Trophoblast cell (in vitro differentiated cells and primary cell): Measurements from ENCODE around the gene MED13L.

Experiments
- DNase-seq, 2 donors: peaks; one replicate each; pipeline ENCODE4 v3.0.0-alpha.2; 2016
- H2AFZ ChIP-seq: 2 replicates; pipeline ENCODE4 v1.6.1; 2013; ENCODE audit warnings: low read length, moderate library complexity, mild to moderate bottlenecking; ENCODE audit not compliant: insufficient read depth, poor library complexity
- H2AK5ac ChIP-seq: 2 replicates; pipeline ENCODE4 v1.6.1; 2013; ENCODE audit warnings: mild to moderate bottlenecking, low read length
- H2BK120ac ChIP-seq: 2 replicates; pipeline ENCODE4 v1.6.1; 2013; ENCODE audit warnings: low read length, mild to moderate bottlenecking, moderate library complexity; ENCODE audit not compliant: insufficient read depth, poor library complexity
- H2BK12ac ChIP-seq: 2 replicates; pipeline ENCODE4 v1.6.1; 2013; ENCODE audit warnings: mild to moderate bottlenecking, low read length, moderate library complexity
- H2BK5ac ChIP-seq: 2 replicates; pipeline ENCODE4 v1.6.1; 2013; ENCODE audit warnings: low read length, low read depth, moderate library complexity, mild to moderate bottlenecking; ENCODE audit not compliant: poor library complexity
- H3K14ac ChIP-seq: 2 replicates; pipeline ENCODE4 v1.6.1; 2013; ENCODE audit warnings: mild to moderate bottlenecking, low read length
- H3K18ac ChIP-seq: 2 replicates; pipeline ENCODE4 v1.6.1; 2013; ENCODE audit warnings: mild to moderate bottlenecking, low read length
- H3K23ac ChIP-seq: 2 replicates; pipeline ENCODE4 v1.6.1; 2013; ENCODE audit warnings: low read length
- H3K27ac ChIP-seq: 2 replicates; pipeline ENCODE4 v1.5.1; 2013; ENCODE audit warnings: low read depth, mild to moderate bottlenecking, inconsistent platforms, low read length, moderate library complexity
- H3K27me3 ChIP-seq: 2 replicates; pipeline ENCODE4 v1.6.1; 2013; ENCODE audit warnings: inconsistent platforms, mild to moderate bottlenecking, low read length, moderate library complexity; ENCODE audit not compliant: insufficient read depth
- H3K36me3 ChIP-seq, 2 experiments: 1 replicate in 1 of 2; 2 replicates in 1 of 2; pipeline ENCODE4 v1.6.1; 2013; ENCODE audit warnings: low read length in 2 of 2, mild to moderate bottlenecking in 2 of 2, moderate library complexity in 1 of 2; ENCODE audit not compliant: insufficient read depth in 2 of 2, control insufficient read depth in 1 of 2
- H3K4ac ChIP-seq: 2 replicates; pipeline ENCODE4 v1.6.1; 2013; ENCODE audit warnings: low read depth, mild to moderate bottlenecking, low read length, moderate library complexity
- H3K4me1 ChIP-seq, 2 experiments: 1 replicate in 1 of 2; 2 replicates in 1 of 2; pipeline ENCODE4 v1.6.1; 2013; ENCODE audit warnings: low read length in 2 of 2, mild to moderate bottlenecking in 2 of 2, moderate library complexity in 1 of 2; ENCODE audit not compliant: insufficient read depth in 2 of 2, control insufficient read depth in 1 of 2
- H3K4me2 ChIP-seq: 2 replicates; pipeline ENCODE4 v1.6.1; 2013; ENCODE audit warnings: inconsistent platforms, mild to moderate bottlenecking, low read length, moderate library complexity
- H3K4me3 ChIP-seq: 2 replicates; pipeline ENCODE4 v1.5.1; 2013; ENCODE audit warnings: mild to moderate bottlenecking, low read depth, low read length, inconsistent platforms
- H3K79me1 ChIP-seq: one replicate; pipeline ENCODE4 v1.6.1; 2013; ENCODE audit warnings: low read length
- H3K79me2 ChIP-seq: 2 replicates; pipeline ENCODE4 v1.6.1; 2013; ENCODE audit warnings: low read length, mild to moderate bottlenecking; ENCODE audit not compliant: control insufficient read depth, insufficient read depth, poor library complexity
- H3K9ac ChIP-seq: 2 replicates; pipeline ENCODE4 v1.6.1; 2013; ENCODE audit warnings: mild to moderate bottlenecking, low read length
- H3K9me3 ChIP-seq: 2 replicates; pipeline ENCODE4 v1.6.1; 2013; ENCODE audit warnings: low read depth, mild to moderate bottlenecking, control low read depth, inconsistent platforms, low read length; ENCODE audit not compliant: insufficient read depth
- H4K12ac ChIP-seq: 2 replicates; pipeline ENCODE4 v1.6.1; 2013; ENCODE audit warnings: low read depth, mild to moderate bottlenecking, low read length, moderate library complexity
- H4K8ac ChIP-seq: 2 replicates; pipeline ENCODE4 v1.6.1; 2013; ENCODE audit warnings: low read depth, mild to moderate bottlenecking, low read length, moderate library complexity
- H4K91ac ChIP-seq: one replicate; pipeline ENCODE4 v1.6.1; 2013; ENCODE audit warnings: low read depth, mild to moderate bottlenecking, low read length, moderate library complexity
- WGBS: extraction: QIAGEN DNeasy Blood & Tissue Kit; methylation state at CpG from one replicate; pipeline ENCODE4 v1.1.7; 2013; ENCODE audit warnings: missing lambda C conversion rate; ENCODE audit not compliant: insufficient read length, insufficient coverage; ENCODE audit errors: extremely low coverage; 5-methylcytosine and 5-hydroxymethylcytosine counted together

The MED13L gene

DNA sequence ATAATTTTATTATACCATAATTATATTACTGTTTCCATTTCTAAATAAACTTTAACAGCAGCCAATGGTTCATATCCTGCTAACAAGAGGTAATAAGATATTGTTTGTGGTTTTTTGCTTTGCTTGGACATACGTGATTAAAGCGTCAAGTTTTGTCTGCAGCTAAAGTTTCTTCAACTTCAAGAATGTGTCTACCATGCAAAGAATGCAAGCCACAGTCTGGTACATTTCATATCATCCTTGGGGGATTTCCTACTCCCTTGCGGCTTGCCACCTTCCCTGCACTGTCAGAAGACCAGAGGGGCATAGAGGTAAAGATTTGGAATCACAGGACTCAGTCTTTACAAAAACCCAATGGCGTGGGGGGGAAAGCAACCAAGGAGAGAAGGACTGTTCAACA lies 125.2 kb downstream of the MED13L start:
- no peak overlapping the region for H2BK5ac ChIP-seq
- H3K4me2 ChIP-seq, result no peak overlapping the region
- H3K79me1 ChIP-seq, result no peaks in the 10 kb centered on the region
- no peaks in the 10 kb centered on the region for H3K27me3 ChIP-seq
- H3K9me3 ChIP-seq, result no peaks in the 10 kb centered on the region
- H2BK120ac ChIP-seq, result no peak overlapping the region
- no peak overlapping the region for H4K91ac ChIP-seq
- no peak overlapping the region for H2BK12ac ChIP-seq
- H3K18ac ChIP-seq, result no peak overlapping the region
- H3K14ac ChIP-seq, result no peak overlapping the region
- no peaks in the 10 kb centered on the region for H3K36me3 ChIP-seq
- no peak overlapping the region for H3K4ac ChIP-seq
- H3K4me1 ChIP-seq, result peaks cover 10 to 11% of the 10 kb centered on the region in 2 experiments
- peaks cover 4% of the 10 kb centered on the region for H3K79me2 ChIP-seq
- H2AK5ac ChIP-seq, result no peak overlapping the region
- WGBS, result no CpG with 5 or more reads among the region's 4 CpGs
- no peak overlapping the region for H3K9ac ChIP-seq
- no peak overlapping the region for H4K8ac ChIP-seq
- DNase-seq, result peak; percentile 59 to 81
- no peak overlapping the region for H4K12ac ChIP-seq
- H3K23ac ChIP-seq, result no peak overlapping the region
- no peak overlapping the region for H3K27ac ChIP-seq
- no peak overlapping the region for H2AFZ ChIP-seq
- H3K4me3 ChIP-seq, result no peak overlapping the region

DNA sequence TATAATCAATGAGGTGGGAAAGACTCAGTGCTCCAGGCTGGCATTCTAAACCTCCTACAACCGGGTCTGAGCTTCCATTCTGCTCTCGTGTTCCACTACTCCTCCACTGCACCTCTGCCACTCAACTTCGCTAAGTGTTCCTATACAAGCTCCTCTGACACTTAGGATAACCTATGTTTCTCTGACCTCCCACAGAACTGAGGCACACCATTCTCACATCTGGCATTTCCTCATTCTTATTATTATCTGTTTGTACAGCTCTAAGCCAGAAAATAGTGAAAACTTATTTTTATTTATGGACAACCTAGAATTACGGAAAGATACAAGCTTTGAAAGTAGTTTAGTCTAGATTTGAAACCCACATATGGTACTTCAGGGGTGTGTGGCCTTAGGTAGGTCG lies 127.0 kb downstream of the MED13L start:
- Histone ChIP-seq H3K79me1 (peaks cover 1% of the 10 kb centered on the region), H3K14ac (no peak overlapping the region), H3K18ac (no peak overlapping the region), H3K27ac (no peak overlapping the region), H3K36me3 (no peaks in the 10 kb centered on the region), H2BK120ac (no peak overlapping the region), H3K4ac (peak overlapping the region; percentile 65), H3K4me3 (no peak overlapping the region), H3K79me2 (peaks cover 10% of the 10 kb centered on the region), H2BK12ac (no peak overlapping the region), H3K4me1 (peaks cover 10 to 16% of the 10 kb centered on the region in 2 experiments), H3K9me3 (no peaks in the 10 kb centered on the region), H3K27me3 (no peaks in the 10 kb centered on the region), H3K23ac (no peak overlapping the region), H2BK5ac (no peak overlapping the region), H2AK5ac (no peak overlapping the region), H2AFZ (no peak overlapping the region), H3K4me2 (no peak overlapping the region), H4K8ac (no peak overlapping the region), H3K9ac (no peak overlapping the region), H4K91ac (peak overlapping the region; percentile 26), H4K12ac (no peak overlapping the region)
- no peak for DNase-seq
- no CpG with 5 or more reads among the region's 5 CpGs for WGBS

DNA sequence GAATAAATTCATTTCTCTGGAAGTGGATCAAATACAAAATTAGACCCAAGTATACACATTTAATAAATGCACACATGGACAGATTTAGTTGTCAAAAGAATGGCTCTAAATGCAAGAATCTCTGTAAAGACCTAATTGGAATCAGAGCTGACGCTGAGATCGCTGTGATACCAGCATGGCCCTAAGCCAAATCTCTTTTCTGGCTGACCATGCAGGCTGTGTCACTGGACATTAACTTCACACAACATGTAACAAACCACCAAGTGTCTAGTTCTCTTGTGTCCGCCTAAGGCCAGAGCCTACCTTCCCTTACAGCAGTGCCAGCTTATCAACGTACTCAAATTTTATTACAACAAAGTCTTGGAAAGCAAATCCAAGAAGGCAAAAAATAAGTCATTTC lies 127.5 kb downstream of the MED13L start:
- no peak overlapping the region for H3K27ac ChIP-seq
- H2AFZ ChIP-seq, result no peak overlapping the region
- no CpG with 5 or more reads among the region's 4 CpGs for WGBS

DNA sequence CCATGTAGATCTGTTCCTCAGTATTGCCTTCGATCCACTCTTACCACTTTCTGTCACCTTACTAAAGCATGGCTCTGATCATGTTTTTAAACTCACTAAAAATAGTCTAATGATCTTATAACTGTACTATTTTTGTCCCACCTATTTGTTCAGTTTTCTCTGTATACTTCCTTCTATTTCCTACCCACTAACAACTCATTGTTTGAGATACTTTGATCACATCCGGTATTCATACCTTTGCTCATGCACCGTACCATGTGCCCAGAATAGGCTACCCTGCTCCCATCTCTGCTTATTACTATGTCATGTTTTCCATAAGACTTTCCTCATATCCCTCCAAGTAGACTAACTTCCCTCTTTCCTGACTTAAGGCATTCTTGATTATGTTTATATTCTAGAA lies 128.6 kb downstream of the MED13L start:
- no peak overlapping the region for H3K9ac ChIP-seq
- H3K79me2 ChIP-seq, result peaks cover 12% of the 10 kb centered on the region
- H3K27me3 ChIP-seq, result no peaks in the 10 kb centered on the region
- DNase-seq, result no peak
- no peak overlapping the region for H2BK5ac ChIP-seq
- H2BK120ac ChIP-seq, result no peak overlapping the region
- H4K12ac ChIP-seq, result no peak overlapping the region
- no CpG with 5 or more reads among the region's 3 CpGs for WGBS
- no peak overlapping the region for H4K8ac ChIP-seq
- H3K4me2 ChIP-seq, result no peak overlapping the region
- peaks cover 10 to 14% of the 10 kb centered on the region in 2 experiments for H3K4me1 ChIP-seq
- H3K79me1 ChIP-seq, result peaks cover 1% of the 10 kb centered on the region
- no peak overlapping the region for H3K23ac ChIP-seq
- H3K27ac ChIP-seq, result no peak overlapping the region
- no peak overlapping the region for H2BK12ac ChIP-seq
- no peak overlapping the region for H3K4ac ChIP-seq
- H3K36me3 ChIP-seq, result no peaks in the 10 kb centered on the region
- no peak overlapping the region for H4K91ac ChIP-seq
- H3K4me3 ChIP-seq, result no peak overlapping the region
- H3K18ac ChIP-seq, result no peak overlapping the region
- no peak overlapping the region for H3K14ac ChIP-seq
- no peak overlapping the region for H2AK5ac ChIP-seq
- no peak overlapping the region for H2AFZ ChIP-seq
- no peaks in the 10 kb centered on the region for H3K9me3 ChIP-seq

More for the DNA sequence above, 127.5 kb downstream of the MED13L start:
- H3K4ac ChIP-seq, result peak overlapping the region; percentile 65
- no peak overlapping the region for H3K14ac ChIP-seq
- H4K91ac ChIP-seq, result no peak overlapping the region
- no peak overlapping the region for H3K9ac ChIP-seq
- no peak overlapping the region for H2AK5ac ChIP-seq
- H2BK5ac ChIP-seq, result no peak overlapping the region
- peaks cover 1% of the 10 kb centered on the region for H3K79me1 ChIP-seq
- H2BK12ac ChIP-seq, result no peak overlapping the region
- H4K12ac ChIP-seq, result no peak overlapping the region
- no peak overlapping the region for H3K18ac ChIP-seq
- no peaks in the 10 kb centered on the region for H3K27me3 ChIP-seq
- peaks cover 10 to 16% of the 10 kb centered on the region in 2 experiments for H3K4me1 ChIP-seq
- DNase-seq, result peak; percentile 67 to 69
- H3K9me3 ChIP-seq, result no peaks in the 10 kb centered on the region
- no peak overlapping the region for H4K8ac ChIP-seq
- H2BK120ac ChIP-seq, result no peak overlapping the region
- no peaks in the 10 kb centered on the region for H3K36me3 ChIP-seq
- H3K79me2 ChIP-seq, result peaks cover 13% of the 10 kb centered on the region
- no peak overlapping the region for H3K23ac ChIP-seq
- H3K4me2 ChIP-seq, result no peak overlapping the region
- no peak overlapping the region for H3K4me3 ChIP-seq
